Inflammatory macrophage treated with lipopolysaccharide for 1 hour (primary cell): Measurements from ENCODE around the gene FRMD4B.
"Not testable (repeated sequence)": the region's sequence is repeated elsewhere in the genome, so short reads cannot be mapped to it uniquely, and the experiment has no call there.

ENCODE experiments used
- DNase-seq, 2 donors: peaks; one replicate each; pipeline ENCODE4 v3.0.0-alpha.2; 2020 to 2022

The FRMD4B gene

GRCh38 chr3:69239063-69239462 lies 146.8 kb downstream of the FRMD4B start:
- no peak for DNase-seq

GRCh38 chr3:69236812-69237707 lies 148.8 kb downstream of the FRMD4B start:
- DNase-seq, result peak in 1 of 2 donors; percentile 5

GRCh38 chr3:69235882-69236281 lies 150.0 kb downstream of the FRMD4B start:
- DNase-seq, result no peak

GRCh38 chr3:69235227-69235626 lies 150.7 kb downstream of the FRMD4B start:
- DNase-seq, result not testable (repeated sequence)

- DNase-seq, result no peak
These were observed 153.4 kb downstream of the FRMD4B start for GRCh38 chr3:69232482-69232881.

- DNase-seq, result no peak
These were observed 153.9 kb downstream of the FRMD4B start for GRCh38 chr3:69231929-69232440.

GRCh38 chr3:69226071-69226470 lies 159.8 kb downstream of the FRMD4B start:
- no peak for DNase-seq

- DNase-seq, result no peak
These were observed 166.7 kb downstream of the FRMD4B start for GRCh38 chr3:69219101-69219708.

- DNase-seq, result no peak
These were observed 167.8 kb downstream of the FRMD4B start for GRCh38 chr3:69218079-69218478.

GRCh38 chr3:69216981-69217380 lies 168.9 kb downstream of the FRMD4B start:
- DNase-seq, result no peak

- no peak for DNase-seq
These were observed 171.6 kb downstream of the FRMD4B start for GRCh38 chr3:69214241-69214640.

- peak; percentile 78 to 82 for DNase-seq
These were observed 173.3 kb downstream of the FRMD4B start for GRCh38 chr3:69212411-69213160.

GRCh38 chr3:69210068-69210730 lies 175.7 kb downstream of the FRMD4B start:
- no peak for DNase-seq

GRCh38 chr3:69209413-69209812 lies 176.5 kb downstream of the FRMD4B start:
- peak; percentile 38 to 55 for DNase-seq

GRCh38 chr3:69207031-69207430 lies 178.9 kb downstream of the FRMD4B start:
- DNase-seq, result no peak

- no peak for DNase-seq
These were observed 180.5 kb downstream of the FRMD4B start for GRCh38 chr3:69205385-69205784.

- no peak for DNase-seq
These were observed 181.5 kb downstream of the FRMD4B start for GRCh38 chr3:69204315-69204957.

GRCh38 chr3:69203631-69204314 lies 182.1 kb downstream of the FRMD4B start:
- DNase-seq, result no peak

GRCh38 chr3:69201658-69202057 lies 184.2 kb downstream of the FRMD4B start:
- DNase-seq, result no peak

GRCh38 chr3:69200384-69201068 lies 185.4 kb downstream of the FRMD4B start:
- DNase-seq, result no peak

- DNase-seq, result no peak
These were observed 185.9 kb downstream of the FRMD4B start for GRCh38 chr3:69199942-69200341.
